ENCODE measurements around the gene NCEH1. TPM values are rescaled to one million over a fixed set of nuclear protein-coding genes. Genes with fewer than 3 reads are reported as not detected.
A peak's percentile ranks its signal among the peaks of the same experiment; 100 is the strongest.

The NCEH1 gene
- total and polyA plus RNA-seq, 4 donors = 1.1 to 32.3 (median 2.5) TPM

GRCh38 chr3:172676196-172676922 is 34.5 kb downstream of the NCEH1 start:
- Histone ChIP-seq H3K27me3 (ENCODE audit: control insufficient read depth in 4 of 4, insufficient read depth in 4 of 4, low read length in 3 of 4) (no peaks in the 10 kb centered on the region), H3K4me3 (ENCODE audit: low read depth in 1 of 3, low read length in 3 of 3) (no peak overlapping the region), H3K9ac (ENCODE audit: low read depth in 1 of 2, low read length in 2 of 2) (no peak overlapping the region), H3K27ac (ENCODE audit: low read depth in 1 of 2, low read length in 2 of 2) (no peak overlapping the region), H3K36me3 (ENCODE audit: control insufficient read depth in 4 of 4, insufficient read depth in 3 of 4, low read depth in 1 of 4, low read length in 3 of 4) (no peaks in the 10 kb centered on the region), H3K9me3 (ENCODE audit: control insufficient read depth in 4 of 4, low read length in 3 of 4) (no peaks in the 10 kb centered on the region), H3K4me1 (ENCODE audit: control insufficient read depth in 4 of 4, insufficient read depth in 4 of 4, low read length in 3 of 4) (no peaks in the 10 kb centered on the region)
- 92% methylated on average over 21 of the region's 21 CpGs for WGBS
- no peak for TF ChIP-seq FOXA2 (IDR thresholded peaks at IDR 0.05)
- no peak for TF ChIP-seq RAD21 (IDR thresholded peaks at IDR 0.05)
- no peak for TF ChIP-seq ZBTB33 (IDR thresholded peaks at IDR 0.05)
- no peak for TF ChIP-seq FOXA1 (IDR thresholded peaks at IDR 0.05)
- no peak for TF ChIP-seq HNF4A (conservative IDR thresholded peaks at IDR 0.05)
- no peak for TF ChIP-seq SP1 (IDR thresholded peaks at IDR 0.05)
- TF ChIP-seq RXRA (IDR thresholded peaks at IDR 0.05) = no peak
- no peak for TF ChIP-seq GABPA (IDR thresholded peaks at IDR 0.05 in 1 of 2, conservative IDR thresholded peaks at IDR 0.05 in 1 of 2)
- no peak for TF ChIP-seq JUND (IDR thresholded peaks at IDR 0.05)
- TF ChIP-seq, protein P1, sequence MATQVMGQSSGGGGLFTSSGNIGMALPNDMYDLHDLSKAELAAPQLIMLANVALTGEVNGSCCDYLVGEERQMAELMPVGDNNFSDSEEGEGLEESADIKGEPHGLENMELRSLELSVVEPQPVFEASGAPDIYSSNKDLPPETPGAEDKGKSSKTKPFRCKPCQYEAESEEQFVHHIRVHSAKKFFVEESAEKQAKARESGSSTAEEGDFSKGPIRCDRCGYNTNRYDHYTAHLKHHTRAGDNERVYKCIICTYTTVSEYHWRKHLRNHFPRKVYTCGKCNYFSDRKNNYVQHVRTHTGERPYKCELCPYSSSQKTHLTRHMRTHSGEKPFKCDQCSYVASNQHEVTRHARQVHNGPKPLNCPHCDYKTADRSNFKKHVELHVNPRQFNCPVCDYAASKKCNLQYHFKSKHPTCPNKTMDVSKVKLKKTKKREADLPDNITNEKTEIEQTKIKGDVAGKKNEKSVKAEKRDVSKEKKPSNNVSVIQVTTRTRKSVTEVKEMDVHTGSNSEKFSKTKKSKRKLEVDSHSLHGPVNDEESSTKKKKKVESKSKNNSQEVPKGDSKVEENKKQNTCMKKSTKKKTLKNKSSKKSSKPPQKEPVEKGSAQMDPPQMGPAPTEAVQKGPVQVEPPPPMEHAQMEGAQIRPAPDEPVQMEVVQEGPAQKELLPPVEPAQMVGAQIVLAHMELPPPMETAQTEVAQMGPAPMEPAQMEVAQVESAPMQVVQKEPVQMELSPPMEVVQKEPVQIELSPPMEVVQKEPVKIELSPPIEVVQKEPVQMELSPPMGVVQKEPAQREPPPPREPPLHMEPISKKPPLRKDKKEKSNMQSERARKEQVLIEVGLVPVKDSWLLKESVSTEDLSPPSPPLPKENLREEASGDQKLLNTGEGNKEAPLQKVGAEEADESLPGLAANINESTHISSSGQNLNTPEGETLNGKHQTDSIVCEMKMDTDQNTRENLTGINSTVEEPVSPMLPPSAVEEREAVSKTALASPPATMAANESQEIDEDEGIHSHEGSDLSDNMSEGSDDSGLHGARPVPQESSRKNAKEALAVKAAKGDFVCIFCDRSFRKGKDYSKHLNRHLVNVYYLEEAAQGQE (IDR thresholded peaks at IDR 0.05) = no peak
- no peak for TF ChIP-seq NR2F2 (IDR thresholded peaks at IDR 0.05)
- TF ChIP-seq EGR1 (IDR thresholded peaks at IDR 0.05; ENCODE audit: low read depth in 2 of 2) = no peak
- no peak for DNase-seq (ENCODE audit: low spot score)

DNA sequence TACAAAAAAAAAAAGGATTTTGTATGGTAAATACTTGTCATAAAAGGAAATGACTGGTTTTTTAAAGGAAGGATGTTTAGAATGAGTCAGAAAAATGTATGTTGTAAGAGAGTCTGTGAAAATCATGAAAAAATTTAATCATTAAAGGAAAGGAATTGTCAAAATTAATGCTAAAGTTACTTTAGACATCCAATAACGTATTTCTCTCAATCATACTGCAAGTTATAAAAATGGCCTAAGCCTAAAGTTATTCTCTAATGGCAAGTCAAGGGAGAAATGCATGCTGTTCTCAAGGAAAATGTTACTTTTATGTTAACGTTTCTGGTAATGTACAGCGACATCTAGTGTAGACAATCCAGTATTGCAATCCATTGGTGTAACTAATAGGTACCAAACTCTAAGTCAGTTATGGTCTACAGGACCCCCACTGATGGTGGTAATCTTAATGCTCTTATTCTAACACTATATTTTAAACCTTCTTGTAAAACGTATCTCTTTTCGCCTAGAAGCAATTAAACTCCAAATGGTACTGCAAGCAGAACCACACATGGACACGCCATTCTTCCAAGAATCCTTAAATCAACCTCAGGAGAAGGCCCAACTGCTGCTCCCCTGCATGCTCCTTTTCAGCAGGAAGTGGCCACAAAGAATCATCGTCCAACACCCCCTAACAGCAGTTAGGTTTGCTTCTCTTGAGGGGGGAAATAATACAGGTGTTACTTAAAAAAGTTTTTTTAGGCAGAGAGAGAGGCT is 35.2 kb downstream of the NCEH1 start:
- H3K27me3 ChIP-seq (ENCODE audit: control insufficient read depth in 4 of 4, insufficient read depth in 4 of 4, low read length in 3 of 4) = no peaks in the 10 kb centered on the region
- no peak for DNase-seq (ENCODE audit: low spot score)
- 32% methylated on average over 7 of the region's 7 CpGs for WGBS
- H3K36me3 ChIP-seq (ENCODE audit: control insufficient read depth in 4 of 4, insufficient read depth in 3 of 4, low read depth in 1 of 4, low read length in 3 of 4) = no peaks in the 10 kb centered on the region
- no peaks in the 10 kb centered on the region for H3K4me1 ChIP-seq (ENCODE audit: control insufficient read depth in 4 of 4, insufficient read depth in 4 of 4, low read length in 3 of 4)
- H3K9ac ChIP-seq (ENCODE audit: low read depth in 1 of 2, low read length in 2 of 2) = no peak overlapping the region
- no peaks in the 10 kb centered on the region for H3K9me3 ChIP-seq (ENCODE audit: control insufficient read depth in 4 of 4, low read length in 3 of 4)
- H3K27ac ChIP-seq (ENCODE audit: low read depth in 1 of 2, low read length in 2 of 2) = no peak overlapping the region
- no peak overlapping the region for H3K4me3 ChIP-seq (ENCODE audit: low read depth in 1 of 3, low read length in 3 of 3)
- TF ChIP-seq RAD21 (IDR thresholded peaks at IDR 0.05) (peak; percentile 68 to 81), ZBTB33 (IDR thresholded peaks at IDR 0.05) (no peak), HNF4A (conservative IDR thresholded peaks at IDR 0.05) (no peak), EGR1 (IDR thresholded peaks at IDR 0.05; ENCODE audit: low read depth in 2 of 2) (no peak), HNF4G (IDR thresholded peaks at IDR 0.05) (no peak), YY1 (IDR thresholded peaks at IDR 0.05) (no peak), NR2F2 (IDR thresholded peaks at IDR 0.05) (no peak), SP1 (IDR thresholded peaks at IDR 0.05) (no peak), FOXA1 (IDR thresholded peaks at IDR 0.05) (no peak), RXRA (IDR thresholded peaks at IDR 0.05) (no peak), TAF1 (conservative IDR thresholded peaks at IDR 0.05) (no peak), JUND (IDR thresholded peaks at IDR 0.05) (no peak), MAX (IDR thresholded peaks at IDR 0.05) (no peak)
- TF ChIP-seq, protein P2, sequence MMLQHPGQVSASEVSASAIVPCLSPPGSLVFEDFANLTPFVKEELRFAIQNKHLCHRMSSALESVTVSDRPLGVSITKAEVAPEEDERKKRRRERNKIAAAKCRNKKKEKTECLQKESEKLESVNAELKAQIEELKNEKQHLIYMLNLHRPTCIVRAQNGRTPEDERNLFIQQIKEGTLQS (IDR thresholded peaks at IDR 0.05) = no peak
- TF ChIP-seq, protein P1 (IDR thresholded peaks at IDR 0.05) = no peak

Data from liver (tissue), 9 donors.